ENCODE measurements around the gene MBOAT2.

MBOAT2 gene

DNA sequence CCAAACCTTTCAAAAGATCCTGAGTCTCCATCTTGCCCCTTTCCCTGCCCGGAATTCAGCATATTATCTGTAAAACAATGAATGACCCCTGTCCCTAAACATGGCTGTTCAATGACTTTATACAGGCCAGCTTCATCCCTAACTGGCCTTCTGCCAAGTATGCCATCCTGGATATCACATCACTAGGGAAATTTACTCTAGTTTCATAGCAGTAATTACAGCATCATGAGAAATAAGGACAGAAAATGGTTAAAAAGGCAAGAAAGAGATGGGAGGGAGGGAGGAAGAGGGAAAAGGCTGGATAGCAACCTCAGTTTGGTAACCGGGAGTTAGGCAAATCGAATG lies 4.4 kb downstream of the MBOAT2 start:
- Histone ChIP-seq H3K36me3 (ENCODE audit: control insufficient read depth, insufficient read depth, low read length) (no peaks in the 10 kb centered on the region), H3K4me1 (ENCODE audit: control insufficient read depth, insufficient read depth, low read length) (peaks cover 23% of the 10 kb centered on the region), H3K9me3 (ENCODE audit: control insufficient read depth, insufficient read depth, low read length) (no peaks in the 10 kb centered on the region), H3K27me3 (ENCODE audit: control insufficient read depth, insufficient read depth, low read length) (peaks cover 8% of the 10 kb centered on the region), H3K9ac (ENCODE audit: low read depth, low read length) (no peak overlapping the region), H3K4me3 (ENCODE audit: low read depth, low read length) (no peak overlapping the region)

- H3K9me3 ChIP-seq (ENCODE audit: control insufficient read depth, insufficient read depth, low read length): no peaks in the 10 kb centered on the region
- no peak overlapping the region for H3K9ac ChIP-seq (ENCODE audit: low read depth, low read length)
- H3K4me1 ChIP-seq (ENCODE audit: control insufficient read depth, insufficient read depth, low read length): peaks cover 23% of the 10 kb centered on the region
- H3K36me3 ChIP-seq (ENCODE audit: control insufficient read depth, insufficient read depth, low read length): no peaks in the 10 kb centered on the region
- H3K4me3 ChIP-seq (ENCODE audit: low read depth, low read length): no peak overlapping the region
- peaks cover 8% of the 10 kb centered on the region for H3K27me3 ChIP-seq (ENCODE audit: control insufficient read depth, insufficient read depth, low read length)
Measured at GRCh38 chr2:8998418-8999101, 4.9 kb downstream of the MBOAT2 start.

- H3K36me3 ChIP-seq (ENCODE audit: control insufficient read depth, insufficient read depth, low read length): no peaks in the 10 kb centered on the region
- no peak overlapping the region for H3K4me3 ChIP-seq (ENCODE audit: low read depth, low read length)
- H3K9ac ChIP-seq (ENCODE audit: low read depth, low read length): no peak overlapping the region
- no peaks in the 10 kb centered on the region for H3K9me3 ChIP-seq (ENCODE audit: control insufficient read depth, insufficient read depth, low read length)
- H3K27me3 ChIP-seq (ENCODE audit: control insufficient read depth, insufficient read depth, low read length): peaks cover 8% of the 10 kb centered on the region
- H3K4me1 ChIP-seq (ENCODE audit: control insufficient read depth, insufficient read depth, low read length): peaks cover 23% of the 10 kb centered on the region
Measured at GRCh38 chr2:8997631-8998030, 5.9 kb downstream of the MBOAT2 start.

DNA sequence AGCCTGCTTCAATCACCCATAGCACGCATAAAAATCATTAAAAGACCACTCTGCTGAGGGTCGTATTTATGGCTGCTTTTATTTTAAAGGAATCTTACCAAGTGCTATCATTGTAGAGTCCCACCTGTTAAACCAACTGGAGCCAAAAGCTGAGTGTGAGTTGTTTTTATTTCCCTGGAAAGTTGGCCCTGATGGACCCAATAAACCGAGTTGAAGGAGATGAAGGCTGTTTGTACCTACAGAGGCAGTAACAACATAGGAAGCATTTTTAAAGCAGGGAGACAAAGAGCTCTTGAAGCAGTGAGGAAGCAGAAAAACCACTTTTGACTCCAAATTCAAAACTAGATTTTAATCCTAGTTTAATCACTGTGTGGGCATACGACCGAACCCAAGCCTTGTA lies 6.4 kb downstream of the MBOAT2 start:
- Histone ChIP-seq H3K9ac (ENCODE audit: low read depth, low read length) (no peak overlapping the region), H3K36me3 (ENCODE audit: control insufficient read depth, insufficient read depth, low read length) (no peaks in the 10 kb centered on the region), H3K4me1 (ENCODE audit: control insufficient read depth, insufficient read depth, low read length) (peaks cover 20% of the 10 kb centered on the region), H3K27me3 (ENCODE audit: control insufficient read depth, insufficient read depth, low read length) (peaks cover 8% of the 10 kb centered on the region), H3K4me3 (ENCODE audit: low read depth, low read length) (no peak overlapping the region), H3K9me3 (ENCODE audit: control insufficient read depth, insufficient read depth, low read length) (no peaks in the 10 kb centered on the region)

GRCh38 chr2:8996006-8996405 lies 7.5 kb downstream of the MBOAT2 start:
- Histone ChIP-seq H3K9me3 (ENCODE audit: control insufficient read depth, insufficient read depth, low read length) (no peaks in the 10 kb centered on the region), H3K9ac (ENCODE audit: low read depth, low read length) (no peak overlapping the region), H3K27me3 (ENCODE audit: control insufficient read depth, insufficient read depth, low read length) (peaks cover under 1% of the 10 kb centered on the region), H3K36me3 (ENCODE audit: control insufficient read depth, insufficient read depth, low read length) (no peaks in the 10 kb centered on the region), H3K4me3 (ENCODE audit: low read depth, low read length) (no peak overlapping the region), H3K4me1 (ENCODE audit: control insufficient read depth, insufficient read depth, low read length) (peaks cover 14% of the 10 kb centered on the region)

DNA sequence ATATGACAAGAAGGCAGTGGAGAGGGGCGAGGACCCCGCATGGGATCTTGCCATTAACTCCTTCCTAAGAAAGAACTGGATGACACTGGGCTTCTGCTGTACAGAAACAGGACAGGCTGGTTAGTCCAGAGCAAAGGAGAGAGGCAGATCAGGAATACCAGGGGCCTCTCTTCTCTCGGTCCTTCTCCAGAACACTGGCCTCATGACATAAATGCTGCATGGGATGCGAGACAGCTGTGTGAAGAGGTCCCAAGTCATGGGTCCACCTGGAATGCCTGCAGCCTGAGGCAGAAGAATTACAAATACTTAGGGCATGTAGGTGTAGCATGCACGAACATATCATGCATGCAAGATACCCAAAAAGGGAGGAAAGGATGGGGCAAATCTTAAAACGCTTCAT lies 9.1 kb downstream of the MBOAT2 start:
- Histone ChIP-seq H3K36me3 (ENCODE audit: control insufficient read depth, insufficient read depth, low read length) (no peaks in the 10 kb centered on the region), H3K4me1 (ENCODE audit: control insufficient read depth, insufficient read depth, low read length) (peaks cover 11% of the 10 kb centered on the region), H3K9ac (ENCODE audit: low read depth, low read length) (no peak overlapping the region), H3K27me3 (ENCODE audit: control insufficient read depth, insufficient read depth, low read length) (no peaks in the 10 kb centered on the region), H3K4me3 (ENCODE audit: low read depth, low read length) (no peak overlapping the region), H3K9me3 (ENCODE audit: control insufficient read depth, insufficient read depth, low read length) (no peaks in the 10 kb centered on the region)

- H3K4me3 ChIP-seq (ENCODE audit: low read depth, low read length): no peak overlapping the region
- peaks cover 6% of the 10 kb centered on the region for H3K4me1 ChIP-seq (ENCODE audit: control insufficient read depth, insufficient read depth, low read length)
- H3K9ac ChIP-seq (ENCODE audit: low read depth, low read length): no peak overlapping the region
- H3K36me3 ChIP-seq (ENCODE audit: control insufficient read depth, insufficient read depth, low read length): no peaks in the 10 kb centered on the region
- no peaks in the 10 kb centered on the region for H3K9me3 ChIP-seq (ENCODE audit: control insufficient read depth, insufficient read depth, low read length)
- H3K27me3 ChIP-seq (ENCODE audit: control insufficient read depth, insufficient read depth, low read length): no peaks in the 10 kb centered on the region
Measured at GRCh38 chr2:8993902-8994278, 9.6 kb downstream of the MBOAT2 start.

DNA sequence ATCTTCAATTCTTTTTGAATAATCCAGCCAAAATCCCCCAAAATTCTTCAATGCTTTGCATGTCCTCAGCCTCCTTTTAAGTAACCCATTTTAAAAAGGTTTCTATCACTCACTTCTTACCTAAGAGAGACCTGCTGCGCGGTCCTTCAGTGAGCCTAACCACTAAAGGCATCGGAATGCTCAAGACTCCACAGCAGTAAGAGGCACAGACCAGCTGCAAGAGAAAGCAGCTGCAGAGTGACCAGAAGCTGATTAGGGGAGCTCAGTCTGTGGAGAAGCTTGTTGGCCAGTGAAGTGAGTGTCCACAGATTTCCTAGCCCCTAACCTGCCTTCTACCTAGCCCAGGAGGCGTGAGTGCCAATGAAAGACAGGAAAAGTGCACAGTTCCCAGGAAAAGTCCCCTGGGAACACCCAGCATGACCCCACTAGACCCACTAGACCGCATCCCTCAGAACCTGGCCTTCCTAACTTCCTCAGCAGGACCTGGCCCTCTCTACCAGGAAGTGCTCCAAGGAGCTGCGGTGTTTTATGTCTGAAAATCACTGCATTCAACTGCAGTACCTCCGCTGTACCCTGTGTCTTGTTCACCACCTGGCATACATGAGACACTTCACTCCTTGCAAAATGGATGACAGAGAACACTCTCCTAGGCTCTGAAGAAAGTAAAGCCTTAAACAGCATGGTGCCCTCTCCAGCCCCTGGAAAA lies 10.1 kb downstream of the MBOAT2 start:
- H3K9ac ChIP-seq (ENCODE audit: low read depth, low read length): no peak overlapping the region
- H3K4me1 ChIP-seq (ENCODE audit: control insufficient read depth, insufficient read depth, low read length): peaks cover 4% of the 10 kb centered on the region
- no peaks in the 10 kb centered on the region for H3K27me3 ChIP-seq (ENCODE audit: control insufficient read depth, insufficient read depth, low read length)
- H3K4me3 ChIP-seq (ENCODE audit: low read depth, low read length): no peak overlapping the region
- H3K9me3 ChIP-seq (ENCODE audit: control insufficient read depth, insufficient read depth, low read length): no peaks in the 10 kb centered on the region
- no peaks in the 10 kb centered on the region for H3K36me3 ChIP-seq (ENCODE audit: control insufficient read depth, insufficient read depth, low read length)

DNA sequence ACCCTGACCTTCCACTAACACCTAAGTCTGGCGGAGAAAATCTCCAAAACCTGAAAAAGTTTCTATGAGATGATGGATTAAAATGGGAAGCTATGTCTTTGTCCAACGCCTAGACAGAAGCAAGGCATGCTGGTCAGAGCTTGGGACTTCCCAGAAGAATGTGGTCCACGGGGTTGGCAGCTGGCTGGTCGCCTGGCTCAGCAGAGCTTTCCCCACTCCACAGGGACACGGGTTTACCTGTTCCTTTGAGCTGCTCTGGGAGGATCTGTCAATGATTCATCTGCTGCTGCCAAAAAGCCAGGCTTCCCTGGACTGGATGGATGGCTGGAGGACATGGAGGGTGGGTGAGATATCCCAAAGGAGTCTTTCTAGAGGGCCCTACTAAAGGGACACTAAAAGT lies 10.8 kb downstream of the MBOAT2 start:
- Histone ChIP-seq H3K36me3 (ENCODE audit: control insufficient read depth, insufficient read depth, low read length) (no peaks in the 10 kb centered on the region), H3K9me3 (ENCODE audit: control insufficient read depth, insufficient read depth, low read length) (no peaks in the 10 kb centered on the region), H3K9ac (ENCODE audit: low read depth, low read length) (no peak overlapping the region), H3K27me3 (ENCODE audit: control insufficient read depth, insufficient read depth, low read length) (no peaks in the 10 kb centered on the region), H3K4me3 (ENCODE audit: low read depth, low read length) (no peak overlapping the region), H3K4me1 (ENCODE audit: control insufficient read depth, insufficient read depth, low read length) (peaks cover 4% of the 10 kb centered on the region)

GRCh38 chr2:8989536-8990079 lies 13.9 kb downstream of the MBOAT2 start:
- Histone ChIP-seq H3K36me3 (ENCODE audit: control insufficient read depth, insufficient read depth, low read length) (no peaks in the 10 kb centered on the region), H3K9me3 (ENCODE audit: control insufficient read depth, insufficient read depth, low read length) (no peaks in the 10 kb centered on the region), H3K4me1 (ENCODE audit: control insufficient read depth, insufficient read depth, low read length) (no peaks in the 10 kb centered on the region), H3K4me3 (ENCODE audit: low read depth, low read length) (no peak overlapping the region), H3K9ac (ENCODE audit: low read depth, low read length) (no peak overlapping the region), H3K27me3 (ENCODE audit: control insufficient read depth, insufficient read depth, low read length) (no peaks in the 10 kb centered on the region)

GRCh38 chr2:8987410-8987809 lies 16.1 kb downstream of the MBOAT2 start:
- peaks cover 3% of the 10 kb centered on the region for H3K4me1 ChIP-seq (ENCODE audit: control insufficient read depth, insufficient read depth, low read length)
- no peak overlapping the region for H3K9ac ChIP-seq (ENCODE audit: low read depth, low read length)
- no peak overlapping the region for H3K4me3 ChIP-seq (ENCODE audit: low read depth, low read length)

DNA sequence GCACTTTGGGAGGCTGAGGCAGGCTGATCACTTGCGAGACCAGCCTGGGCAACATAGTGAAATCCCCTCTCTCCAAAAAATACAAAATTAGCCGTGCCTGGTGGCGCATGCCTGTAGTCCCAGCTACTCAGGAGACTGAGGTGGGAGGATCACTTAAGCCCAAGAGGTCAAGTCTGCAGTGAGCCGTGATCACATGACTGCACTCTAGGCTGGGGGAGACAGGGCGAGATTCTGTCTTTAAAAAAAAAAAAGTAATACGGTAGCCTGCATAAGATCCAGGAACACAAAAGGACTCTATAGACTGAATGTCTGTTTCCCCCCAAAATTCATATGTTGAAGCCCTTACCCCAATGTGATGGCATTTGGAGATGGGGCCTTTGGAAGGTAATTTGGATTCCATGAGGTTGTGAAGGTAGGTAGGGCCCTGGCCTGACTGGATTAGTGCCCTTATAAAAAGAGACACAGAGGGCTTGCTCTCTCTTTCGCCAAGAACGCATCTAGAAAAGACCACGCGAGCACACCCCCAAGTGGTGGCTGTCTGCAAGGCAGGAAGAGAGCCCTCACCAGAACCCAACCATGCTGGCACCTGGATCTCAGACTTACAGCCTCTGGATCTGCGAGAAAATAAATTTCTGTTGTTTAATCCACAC lies 17.0 kb downstream of the MBOAT2 start:
- H3K9ac ChIP-seq (ENCODE audit: low read depth, low read length): no peak overlapping the region
- peaks cover 3% of the 10 kb centered on the region for H3K4me1 ChIP-seq (ENCODE audit: control insufficient read depth, insufficient read depth, low read length)
- H3K4me3 ChIP-seq (ENCODE audit: low read depth, low read length): no peak overlapping the region
- no peaks in the 10 kb centered on the region for H3K36me3 ChIP-seq (ENCODE audit: control insufficient read depth, insufficient read depth, low read length)
- no peaks in the 10 kb centered on the region for H3K9me3 ChIP-seq (ENCODE audit: control insufficient read depth, insufficient read depth, low read length)
- no peaks in the 10 kb centered on the region for H3K27me3 ChIP-seq (ENCODE audit: control insufficient read depth, insufficient read depth, low read length)

More at GRCh38 chr2:8987410-8987809, 16.1 kb downstream of the MBOAT2 start:
- Histone ChIP-seq H3K9me3 (ENCODE audit: control insufficient read depth, insufficient read depth, low read length) (no peaks in the 10 kb centered on the region), H3K27me3 (ENCODE audit: control insufficient read depth, insufficient read depth, low read length) (no peaks in the 10 kb centered on the region), H3K36me3 (ENCODE audit: control insufficient read depth, insufficient read depth, low read length) (no peaks in the 10 kb centered on the region)

Measured in iPS-15b (cell line).